ENCODE results near the gene DISP2. TPM values are rescaled to one million over a fixed set of nuclear protein-coding genes. Genes with fewer than 3 reads are reported as not detected.

Gene DISP2
- total RNA-seq, 1 donor from 2014 or later, result 3.7 TPM

GRCh38 chr15:40328176-40328575 is 29.8 kb upstream of the DISP2 start:
- H3K27me3 Mint-ChIP-seq (ENCODE audit: low read depth, unreplicated experiment), result no peaks in the 10 kb centered on the region
- H2AFZ ChIP-seq (ENCODE audit: low read depth, low read length), result no peak overlapping the region
- H3K36me3 ChIP-seq (ENCODE audit: insufficient read depth, low read length), result peaks cover 6% of the 10 kb centered on the region
- FAIRE-seq, result peak; percentile 81
- no peak overlapping the region for H3K4me3 ChIP-seq (ENCODE audit: insufficient read depth, low read depth, low read length)
- peak overlapping the region; percentile 94 for H3K27ac Mint-ChIP-seq (ENCODE audit: unreplicated experiment)
- H3K4me1 ChIP-seq (ENCODE audit: insufficient read depth, low read length), result peaks cover 36% of the 10 kb centered on the region
- peaks cover 25% of the 10 kb centered on the region for H3K79me2 ChIP-seq (ENCODE audit: insufficient read depth, low read length)
- H3K9ac ChIP-seq (ENCODE audit: low read length), result peak overlapping the region; percentile 4
- peak overlapping the region; percentile 63 for H3K4me3 Mint-ChIP-seq (ENCODE audit: unreplicated experiment)
- TF ChIP-seq EZH2 (IDR thresholded peaks at IDR 0.05; ENCODE audit: insufficient read depth, low read length), result no peak
- TF ChIP-seq CTCF (IDR thresholded peaks at IDR 0.05; ENCODE audit: insufficient read depth, low read depth, low read length), result no peak
- H3K4me1 Mint-ChIP-seq (ENCODE audit: low read depth, unreplicated experiment), result peaks cover 61% of the 10 kb centered on the region
- H3K27ac ChIP-seq (ENCODE audit: low read depth, low read length), result peak overlapping the region; percentile 33
- no peaks in the 10 kb centered on the region for H3K9me3 ChIP-seq (ENCODE audit: insufficient read depth, low read depth, low read length)
- H4K20me1 ChIP-seq (ENCODE audit: insufficient read depth, low read length), result peaks cover 21% of the 10 kb centered on the region
- peak; percentile 65 for DNase-seq (ENCODE audit: low read depth)
- H3K27me3 ChIP-seq (ENCODE audit: insufficient read depth, low read length), result no peaks in the 10 kb centered on the region
- peaks cover 13% of the 10 kb centered on the region for H3K36me3 Mint-ChIP-seq (ENCODE audit: low read depth, unreplicated experiment)
- H3K9me3 Mint-ChIP-seq (ENCODE audit: unreplicated experiment), result peaks cover 2% of the 10 kb centered on the region
- peak overlapping the region; percentile 23 for H3K4me2 ChIP-seq (ENCODE audit: low read length)

GRCh38 chr15:40328751-40329150 is 29.3 kb upstream of the DISP2 start:
- H3K36me3 Mint-ChIP-seq (ENCODE audit: low read depth, unreplicated experiment), result peaks cover 13% of the 10 kb centered on the region
- H3K36me3 ChIP-seq (ENCODE audit: insufficient read depth, low read length), result peaks cover 6% of the 10 kb centered on the region
- no peaks in the 10 kb centered on the region for H3K27me3 Mint-ChIP-seq (ENCODE audit: low read depth, unreplicated experiment)
- peak overlapping the region; percentile 23 for H3K4me2 ChIP-seq (ENCODE audit: low read length)
- H3K4me1 Mint-ChIP-seq (ENCODE audit: low read depth, unreplicated experiment), result peaks cover 64% of the 10 kb centered on the region
- H3K9me3 Mint-ChIP-seq (ENCODE audit: unreplicated experiment), result peaks cover 2% of the 10 kb centered on the region
- H3K4me3 Mint-ChIP-seq (ENCODE audit: unreplicated experiment), result peak overlapping the region; percentile 63
- H3K9me3 ChIP-seq (ENCODE audit: insufficient read depth, low read depth, low read length), result no peaks in the 10 kb centered on the region
- no peak for TF ChIP-seq EZH2 (IDR thresholded peaks at IDR 0.05; ENCODE audit: insufficient read depth, low read length)
- no peak for DNase-seq (ENCODE audit: low read depth)
- peaks cover 23% of the 10 kb centered on the region for H4K20me1 ChIP-seq (ENCODE audit: insufficient read depth, low read length)
- no peak overlapping the region for H2AFZ ChIP-seq (ENCODE audit: low read depth, low read length)
- peaks cover 25% of the 10 kb centered on the region for H3K79me2 ChIP-seq (ENCODE audit: insufficient read depth, low read length)
- no peak for FAIRE-seq
- peaks cover 39% of the 10 kb centered on the region for H3K4me1 ChIP-seq (ENCODE audit: insufficient read depth, low read length)
- H3K27me3 ChIP-seq (ENCODE audit: insufficient read depth, low read length), result no peaks in the 10 kb centered on the region
- peak overlapping the region; percentile 33 for H3K27ac ChIP-seq (ENCODE audit: low read depth, low read length)
- H3K9ac ChIP-seq (ENCODE audit: low read length), result peak overlapping the region; percentile 4
- H3K27ac Mint-ChIP-seq (ENCODE audit: unreplicated experiment), result peak overlapping the region; percentile 94
- no peak overlapping the region for H3K4me3 ChIP-seq (ENCODE audit: insufficient read depth, low read depth, low read length)

GRCh38 chr15:40329804-40330203 is 28.2 kb upstream of the DISP2 start:
- H3K4me1 ChIP-seq (ENCODE audit: insufficient read depth, low read length), result peaks cover 48% of the 10 kb centered on the region
- H3K4me3 Mint-ChIP-seq (ENCODE audit: unreplicated experiment), result no peak overlapping the region
- peaks cover 71% of the 10 kb centered on the region for H3K4me1 Mint-ChIP-seq (ENCODE audit: low read depth, unreplicated experiment)
- peaks cover 14% of the 10 kb centered on the region for H3K36me3 Mint-ChIP-seq (ENCODE audit: low read depth, unreplicated experiment)
- no peaks in the 10 kb centered on the region for H3K27me3 ChIP-seq (ENCODE audit: insufficient read depth, low read length)
- H3K27ac ChIP-seq (ENCODE audit: low read depth, low read length), result peak overlapping the region; percentile 50
- no peak overlapping the region for H3K4me3 ChIP-seq (ENCODE audit: insufficient read depth, low read depth, low read length)
- H4K20me1 ChIP-seq (ENCODE audit: insufficient read depth, low read length), result peaks cover 28% of the 10 kb centered on the region
- FAIRE-seq (no peak), DNase-seq (ENCODE audit: low read depth) (no peak)
- no peak for TF ChIP-seq CTCF (IDR thresholded peaks at IDR 0.05; ENCODE audit: insufficient read depth, low read depth, low read length)
- TF ChIP-seq EZH2 (IDR thresholded peaks at IDR 0.05; ENCODE audit: insufficient read depth, low read length), result no peak
- H3K9me3 ChIP-seq (ENCODE audit: insufficient read depth, low read depth, low read length), result no peaks in the 10 kb centered on the region
- peaks cover 19% of the 10 kb centered on the region for H3K79me2 ChIP-seq (ENCODE audit: insufficient read depth, low read length)
- H3K27me3 Mint-ChIP-seq (ENCODE audit: low read depth, unreplicated experiment), result no peaks in the 10 kb centered on the region
- H3K9me3 Mint-ChIP-seq (ENCODE audit: unreplicated experiment), result peaks cover 2% of the 10 kb centered on the region
- peak overlapping the region; percentile 33 for H3K9ac ChIP-seq (ENCODE audit: low read length)
- peaks cover 8% of the 10 kb centered on the region for H3K36me3 ChIP-seq (ENCODE audit: insufficient read depth, low read length)
- H3K27ac Mint-ChIP-seq (ENCODE audit: unreplicated experiment), result peak overlapping the region; percentile 94
- no peak overlapping the region for H2AFZ ChIP-seq (ENCODE audit: low read depth, low read length)
- no peak overlapping the region for H3K4me2 ChIP-seq (ENCODE audit: low read length)
